Measurements from ENCODE around the gene TAF1D.

The TAF1D gene

GRCh38 chr11:93712678-93713077 is 28.6 kb downstream of the TAF1D start:
- Histone ChIP-seq H4K20me1 (ENCODE audit: insufficient read depth) (no peaks in the 10 kb centered on the region), H3K27me3 (ENCODE audit: insufficient read depth, low read depth) (no peaks in the 10 kb centered on the region), H3K79me2 (ENCODE audit: insufficient read depth, low read depth) (no peaks in the 10 kb centered on the region), H3K4me2 (no peak overlapping the region), H3K4me1 (ENCODE audit: low read depth, poor library complexity, severe bottlenecking) (no peaks in the 10 kb centered on the region), H2AFZ (ENCODE audit: low read depth) (no peak overlapping the region), H3K27ac (no peak overlapping the region), H3K9ac (no peak overlapping the region), H3K4me3 (IDR thresholded peaks at IDR 0.05; ENCODE audit: insufficient read depth, low read depth, low read length) (no peak overlapping the region), H3K36me3 (ENCODE audit: insufficient read depth) (no peaks in the 10 kb centered on the region)
- TF ChIP-seq CTCF (conservative IDR thresholded peaks at IDR 0.05; ENCODE audit: low read depth, low read length): no peak

GRCh38 chr11:93710239-93710638 is 31.1 kb downstream of the TAF1D start:
- no peak for TF ChIP-seq CTCF (conservative IDR thresholded peaks at IDR 0.05; ENCODE audit: low read depth, low read length)
- Histone ChIP-seq H2AFZ (ENCODE audit: low read depth) (no peak overlapping the region), H3K4me2 (no peak overlapping the region), H3K79me2 (ENCODE audit: insufficient read depth, low read depth) (no peaks in the 10 kb centered on the region), H3K27ac (no peak overlapping the region), H4K20me1 (ENCODE audit: insufficient read depth) (no peaks in the 10 kb centered on the region), H3K36me3 (ENCODE audit: insufficient read depth) (no peaks in the 10 kb centered on the region), H3K27me3 (ENCODE audit: insufficient read depth, low read depth) (no peaks in the 10 kb centered on the region), H3K9ac (no peak overlapping the region), H3K4me3 (IDR thresholded peaks at IDR 0.05; ENCODE audit: insufficient read depth, low read depth, low read length) (no peak overlapping the region), H3K4me1 (ENCODE audit: low read depth, poor library complexity, severe bottlenecking) (no peaks in the 10 kb centered on the region)

GRCh38 chr11:93704237-93704636 is 37.1 kb downstream of the TAF1D start:
- Histone ChIP-seq H3K4me2 (no peak overlapping the region), H3K9ac (no peak overlapping the region), H4K20me1 (ENCODE audit: insufficient read depth) (no peaks in the 10 kb centered on the region), H3K4me3 (IDR thresholded peaks at IDR 0.05; ENCODE audit: insufficient read depth, low read depth, low read length) (no peak overlapping the region), H3K79me2 (ENCODE audit: insufficient read depth, low read depth) (no peaks in the 10 kb centered on the region), H2AFZ (ENCODE audit: low read depth) (no peak overlapping the region), H3K27me3 (ENCODE audit: insufficient read depth, low read depth) (no peaks in the 10 kb centered on the region), H3K27ac (no peak overlapping the region), H3K4me1 (ENCODE audit: low read depth, poor library complexity, severe bottlenecking) (no peaks in the 10 kb centered on the region), H3K36me3 (ENCODE audit: insufficient read depth) (no peaks in the 10 kb centered on the region)
- TF ChIP-seq CTCF (conservative IDR thresholded peaks at IDR 0.05; ENCODE audit: low read depth, low read length): no peak; the same call in 1 of the 2 replicates

GRCh38 chr11:93700830-93701229 is 40.5 kb downstream of the TAF1D start:
- no peak for TF ChIP-seq CTCF (conservative IDR thresholded peaks at IDR 0.05; ENCODE audit: low read depth, low read length)
- Histone ChIP-seq H3K4me3 (IDR thresholded peaks at IDR 0.05; ENCODE audit: insufficient read depth, low read depth, low read length) (no peak overlapping the region), H3K9ac (no peak overlapping the region), H3K36me3 (ENCODE audit: insufficient read depth) (no peaks in the 10 kb centered on the region), H3K27ac (no peak overlapping the region), H3K4me1 (ENCODE audit: low read depth, poor library complexity, severe bottlenecking) (no peaks in the 10 kb centered on the region), H2AFZ (ENCODE audit: low read depth) (no peak overlapping the region), H3K27me3 (ENCODE audit: insufficient read depth, low read depth) (no peaks in the 10 kb centered on the region), H3K79me2 (ENCODE audit: insufficient read depth, low read depth) (no peaks in the 10 kb centered on the region), H3K4me2 (no peak overlapping the region), H4K20me1 (ENCODE audit: insufficient read depth) (no peaks in the 10 kb centered on the region)

All from KMS-11 (cell line).